Right lobe of liver (tissue), 4 donors: Measurements from ENCODE around the gene MAP7.

Source experiments
- CTCF ChIP-seq, 4 donors: fragments of 200-600 bp in 3 of 4; fragments of 450-650 bp in 1 of 4; IDR thresholded peaks; one replicate each; pipeline versions ENCODE4 v1.5.1 to v1.8.0; 2016 to 2022; ENCODE audit warnings: antibody characterized with exemption in 4 of 4, mild to moderate bottlenecking in 2 of 4
- POLR2A ChIP-seq: fragments of 450-650 bp; IDR thresholded peaks from one replicate; pipeline ENCODE4 v1.6.1; 2017; ENCODE audit warnings: antibody characterized with exemption, mild to moderate bottlenecking
- donor health status: DM: no; HTN: no; CAD: no.
- donor health status: DM: no; HTN: no; CAD: no.
- donor health status: DM: no; HTN: yes; CAD: no.

DNA sequence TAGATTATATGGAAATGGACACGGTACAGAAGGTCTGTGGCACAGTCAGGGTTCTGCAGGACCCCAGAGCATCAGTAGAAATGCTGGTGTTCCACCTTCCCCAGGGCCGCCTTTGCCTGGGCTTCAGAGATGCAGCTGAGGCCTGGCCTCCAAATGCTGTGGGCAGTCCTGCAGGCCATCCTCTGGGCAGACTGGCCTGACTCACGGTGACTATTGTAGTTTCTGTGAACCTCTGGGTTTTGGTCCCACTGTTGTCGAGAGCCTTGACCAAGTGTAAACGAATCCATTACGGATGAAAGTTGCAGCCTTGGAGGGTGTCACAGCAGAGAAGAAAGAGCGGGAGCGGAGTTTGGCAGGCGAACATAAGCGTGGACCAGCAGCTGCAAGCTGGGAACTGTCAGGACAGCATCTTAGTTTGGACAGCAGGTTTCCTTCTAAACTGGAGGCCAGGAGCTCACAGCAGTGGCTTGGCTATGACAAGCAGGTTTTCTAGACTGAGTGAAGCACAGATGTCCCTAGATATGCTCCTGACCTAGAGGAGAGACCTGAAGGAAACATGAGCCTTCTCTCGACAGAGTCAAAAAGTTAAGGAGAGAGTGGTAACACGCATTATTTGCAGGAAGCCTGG, 214.4 kb downstream of the MAP7 start:
- no peak for TF ChIP-seq CTCF (IDR thresholded peaks at IDR 0.05)
- no peak for TF ChIP-seq POLR2A
